Uterus (tissue), 2 donors: Measurements from ENCODE around the gene CAMTA1.

ENCODE experiments used
- POLR2A ChIP-seq, 2 donors: fragments of 450-650 bp; IDR thresholded peaks; one replicate each; pipeline ENCODE4 v1.6.1; 2016; ENCODE audit warnings: antibody characterized with exemption in 2 of 2, mild to moderate bottlenecking in 1 of 2, moderate library complexity in 1 of 2
- TF ChIP-seq, protein P1 (sequence below), 4 experiments: fragments of 200-600 bp in 2 of 4; fragments of 450-650 bp in 2 of 4; sonication (generic) in 2 of 4; IDR thresholded peaks; one replicate each; pipeline ENCODE4 v1.5.1; 2016 to 2019; ENCODE audit warnings: antibody characterized with exemption in 4 of 4, mild to moderate bottlenecking in 2 of 4, moderate library complexity in 1 of 4

DNA sequence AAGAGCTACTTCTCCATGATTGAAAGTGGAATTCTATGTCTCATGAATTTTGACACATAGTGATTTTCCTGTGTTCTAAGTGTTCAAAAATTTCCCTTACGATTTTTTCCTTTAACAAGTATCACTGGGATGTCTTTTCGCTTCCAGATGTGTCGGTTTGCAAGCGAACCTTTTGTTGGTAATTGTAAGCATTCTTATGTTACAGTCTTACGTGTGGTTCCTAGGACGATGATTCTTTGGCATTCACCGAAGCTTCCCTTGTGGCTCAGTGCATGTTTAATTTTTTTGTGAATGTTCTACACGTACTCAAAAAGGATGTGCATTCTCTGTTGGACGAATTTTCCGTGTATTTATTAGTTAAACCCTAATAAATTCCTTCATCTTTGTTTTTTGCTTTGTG lies 211.6 kb downstream of the CAMTA1 start:
- TF ChIP-seq, protein P1, sequence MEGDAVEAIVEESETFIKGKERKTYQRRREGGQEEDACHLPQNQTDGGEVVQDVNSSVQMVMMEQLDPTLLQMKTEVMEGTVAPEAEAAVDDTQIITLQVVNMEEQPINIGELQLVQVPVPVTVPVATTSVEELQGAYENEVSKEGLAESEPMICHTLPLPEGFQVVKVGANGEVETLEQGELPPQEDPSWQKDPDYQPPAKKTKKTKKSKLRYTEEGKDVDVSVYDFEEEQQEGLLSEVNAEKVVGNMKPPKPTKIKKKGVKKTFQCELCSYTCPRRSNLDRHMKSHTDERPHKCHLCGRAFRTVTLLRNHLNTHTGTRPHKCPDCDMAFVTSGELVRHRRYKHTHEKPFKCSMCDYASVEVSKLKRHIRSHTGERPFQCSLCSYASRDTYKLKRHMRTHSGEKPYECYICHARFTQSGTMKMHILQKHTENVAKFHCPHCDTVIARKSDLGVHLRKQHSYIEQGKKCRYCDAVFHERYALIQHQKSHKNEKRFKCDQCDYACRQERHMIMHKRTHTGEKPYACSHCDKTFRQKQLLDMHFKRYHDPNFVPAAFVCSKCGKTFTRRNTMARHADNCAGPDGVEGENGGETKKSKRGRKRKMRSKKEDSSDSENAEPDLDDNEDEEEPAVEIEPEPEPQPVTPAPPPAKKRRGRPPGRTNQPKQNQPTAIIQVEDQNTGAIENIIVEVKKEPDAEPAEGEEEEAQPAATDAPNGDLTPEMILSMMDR (IDR thresholded peaks at IDR 0.05) = no peak
- no peak for TF ChIP-seq POLR2A (IDR thresholded peaks at IDR 0.05)
